IPS DF 6.9 (cell line): ENCODE measurements around the gene EVL.
"Not testable (repeated sequence)": the region's sequence is repeated elsewhere in the genome, so short reads cannot be mapped to it uniquely, and the experiment has no call there.

Experiments
- DNase-seq: peaks from one replicate; pipeline ENCODE4 v3.0.0-alpha.2; 2013; ENCODE audit warnings: low read depth, low spot score
- H3K27ac ChIP-seq: one replicate; pipeline ENCODE4 v1.5.1; 2013; ENCODE audit warnings: low read length, control low read depth
- H3K27me3 ChIP-seq: 2 replicates; pipeline ENCODE4 v1.6.1; 2013; ENCODE audit warnings: mild to moderate bottlenecking, low read length; ENCODE audit not compliant: control insufficient read depth, insufficient read depth
- H3K36me3 ChIP-seq: 2 replicates; pipeline ENCODE4 v1.6.1; 2013; ENCODE audit warnings: low read length; ENCODE audit not compliant: control insufficient read depth, insufficient read depth
- H3K4me1 ChIP-seq: 2 replicates; pipeline ENCODE4 v1.6.1; 2013; ENCODE audit warnings: low read length; ENCODE audit not compliant: control insufficient read depth, insufficient read depth
- H3K4me3 ChIP-seq: 2 replicates; pipeline ENCODE4 v1.5.1; 2013; ENCODE audit warnings: mild to moderate bottlenecking, low read length
- H3K9me3 ChIP-seq: 2 replicates; pipeline ENCODE4 v1.6.1; 2013; ENCODE audit warnings: low read length, inconsistent platforms; ENCODE audit not compliant: control insufficient read depth, insufficient read depth
- WGBS: extraction: QIAGEN DNeasy Blood & Tissue Kit; methylation state at CpG from one replicate; pipeline ENCODE4 v1.1.7; 2013; ENCODE audit warnings: mixed read lengths, missing lambda C conversion rate; ENCODE audit not compliant: insufficient read length, insufficient coverage; 5-methylcytosine and 5-hydroxymethylcytosine counted together

The EVL gene

GRCh38 chr14:100155049-100155621 lies 89.9 kb downstream of the EVL start:
- DNase-seq: peak; percentile 92
- 0 out of 2 replicates have a peak, but pooled peaks cover 1% of the 10 kb centered on the region for H3K4me1 ChIP-seq
- H3K4me3 ChIP-seq: no peak overlapping the region
- H3K36me3 ChIP-seq: no peaks in the 10 kb centered on the region
- peaks cover 14% of the 10 kb centered on the region for H3K27me3 ChIP-seq
- WGBS: no CpG with 5 or more reads among the region's 8 CpGs
- H3K27ac ChIP-seq: no peak overlapping the region
- no peaks in the 10 kb centered on the region for H3K9me3 ChIP-seq

GRCh38 chr14:100155756-100156616 lies 90.8 kb downstream of the EVL start:
- Histone ChIP-seq H3K27ac (no peak overlapping the region), H3K4me3 (no peak overlapping the region), H3K36me3 (no peaks in the 10 kb centered on the region), H3K9me3 (no peaks in the 10 kb centered on the region), H3K27me3 (peaks cover 21% of the 10 kb centered on the region), H3K4me1 (0 out of 2 replicates have a peak, but pooled peaks cover 1% of the 10 kb centered on the region)
- WGBS: no CpG with 5 or more reads among the region's 12 CpGs
- DNase-seq: no peak

- Histone ChIP-seq H3K36me3 (no peaks in the 10 kb centered on the region), H3K9me3 (no peaks in the 10 kb centered on the region), H3K4me3 (no peak overlapping the region), H3K27me3 (peaks cover 25% of the 10 kb centered on the region), H3K4me1 (0 out of 2 replicates have a peak, but pooled peaks cover 1% of the 10 kb centered on the region), H3K27ac (no peak overlapping the region)
- no CpG with 5 or more reads among the region's 6 CpGs for WGBS
- no peak for DNase-seq
Measured at GRCh38 chr14:100156776-100157175, 91.6 kb downstream of the EVL start.

GRCh38 chr14:100157548-100158232 lies 92.5 kb downstream of the EVL start:
- no CpG with 5 or more reads among the region's 16 CpGs for WGBS
- H3K27me3 ChIP-seq: peaks cover 25% of the 10 kb centered on the region
- not testable (repeated sequence) for H3K4me1 ChIP-seq, H3K9me3 ChIP-seq, H3K27ac ChIP-seq, H3K36me3 ChIP-seq, DNase-seq, H3K4me3 ChIP-seq

- Histone ChIP-seq H3K4me1 (0 out of 2 replicates have a peak, but pooled peaks cover 1% of the 10 kb centered on the region), H3K9me3 (no peaks in the 10 kb centered on the region), H3K27ac (no peak overlapping the region), H3K36me3 (no peaks in the 10 kb centered on the region), H3K4me3 (peak overlapping the region; percentile 44; the same call in 1 of the 2 replicates), H3K27me3 (peaks cover 25% of the 10 kb centered on the region)
- DNase-seq: no peak
- WGBS: no CpG with 5 or more reads among the region's 32 CpGs
Measured at GRCh38 chr14:100158566-100159093, 93.4 kb downstream of the EVL start.

- H3K4me1 ChIP-seq: 0 out of 2 replicates have a peak, but pooled peaks cover 1% of the 10 kb centered on the region
- WGBS: no CpG with 5 or more reads among the region's 94 CpGs
- no peaks in the 10 kb centered on the region for H3K9me3 ChIP-seq
- H3K27ac ChIP-seq: no peak within 1 kb of the TSS
- H3K36me3 ChIP-seq: no peaks in the 10 kb centered on the region
- no peak for DNase-seq
- H3K27me3 ChIP-seq: peaks cover 25% of the 10 kb centered on the region
- peak within 1 kb of the TSS; percentile 44; the same call in 1 of the 2 replicates for H3K4me3 ChIP-seq
Measured at GRCh38 chr14:100159094-100159864, 94.1 kb downstream of the EVL start, which contains the start of gene DEGS2. TSS of gene DEGS2 (minus strand) at chr14:100159645. CDS start at chr14:100159587, 58 bp downstream.

- Histone ChIP-seq H3K27me3 (peaks cover 25% of the 10 kb centered on the region), H3K9me3 (no peaks in the 10 kb centered on the region), H3K36me3 (no peaks in the 10 kb centered on the region), H3K27ac (no peak overlapping the region), H3K4me1 (0 out of 2 replicates have a peak, but pooled peaks cover 1% of the 10 kb centered on the region), H3K4me3 (peak overlapping the region; percentile 44; the same call in 1 of the 2 replicates)
- WGBS: no CpG with 5 or more reads among the region's 39 CpGs
- no peak for DNase-seq
Measured at GRCh38 chr14:100159865-100160533, 94.8 kb downstream of the EVL start.

GRCh38 chr14:100160534-100160916 lies 95.3 kb downstream of the EVL start:
- Histone ChIP-seq H3K4me1 (no peaks in the 10 kb centered on the region), H3K4me3 (no peak overlapping the region), H3K27ac (no peak overlapping the region), H3K9me3 (no peaks in the 10 kb centered on the region), H3K27me3 (peaks cover 25% of the 10 kb centered on the region), H3K36me3 (no peaks in the 10 kb centered on the region)
- WGBS: no CpG with 5 or more reads among the region's 7 CpGs
- DNase-seq: no peak

- Histone ChIP-seq H3K27me3 (peaks cover 8% of the 10 kb centered on the region), H3K4me3 (no peak overlapping the region), H3K9me3 (no peaks in the 10 kb centered on the region), H3K27ac (no peak overlapping the region), H3K4me1 (no peaks in the 10 kb centered on the region), H3K36me3 (no peaks in the 10 kb centered on the region)
- no peak for DNase-seq
- no CpG with 5 or more reads among the region's 27 CpGs for WGBS
Measured at GRCh38 chr14:100165376-100165775, 100.2 kb downstream of the EVL start.
